ENCODE measurements around the gene PGR.

PGR gene

DNA sequence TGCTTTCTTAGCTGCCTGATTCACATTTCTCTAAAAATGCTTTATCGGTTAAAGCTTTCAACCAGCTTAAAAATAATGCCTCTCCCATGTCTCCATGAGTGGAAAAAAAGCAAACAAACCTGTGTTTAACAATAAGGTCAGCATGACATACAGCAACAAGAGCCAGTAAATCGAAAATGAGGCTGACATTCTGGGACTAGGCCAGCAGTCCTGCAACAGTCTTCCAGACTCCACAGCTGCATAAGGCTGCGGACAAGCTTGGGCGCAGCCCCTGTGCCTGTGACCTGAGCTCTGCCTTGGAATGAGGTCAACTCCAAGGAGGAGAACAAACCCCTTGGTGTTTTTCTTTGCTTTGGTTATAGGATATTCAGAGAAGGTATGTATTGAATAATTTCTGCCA, 95.5 kb downstream of the PGR start:
- TF ChIP-seq, protein P1, sequence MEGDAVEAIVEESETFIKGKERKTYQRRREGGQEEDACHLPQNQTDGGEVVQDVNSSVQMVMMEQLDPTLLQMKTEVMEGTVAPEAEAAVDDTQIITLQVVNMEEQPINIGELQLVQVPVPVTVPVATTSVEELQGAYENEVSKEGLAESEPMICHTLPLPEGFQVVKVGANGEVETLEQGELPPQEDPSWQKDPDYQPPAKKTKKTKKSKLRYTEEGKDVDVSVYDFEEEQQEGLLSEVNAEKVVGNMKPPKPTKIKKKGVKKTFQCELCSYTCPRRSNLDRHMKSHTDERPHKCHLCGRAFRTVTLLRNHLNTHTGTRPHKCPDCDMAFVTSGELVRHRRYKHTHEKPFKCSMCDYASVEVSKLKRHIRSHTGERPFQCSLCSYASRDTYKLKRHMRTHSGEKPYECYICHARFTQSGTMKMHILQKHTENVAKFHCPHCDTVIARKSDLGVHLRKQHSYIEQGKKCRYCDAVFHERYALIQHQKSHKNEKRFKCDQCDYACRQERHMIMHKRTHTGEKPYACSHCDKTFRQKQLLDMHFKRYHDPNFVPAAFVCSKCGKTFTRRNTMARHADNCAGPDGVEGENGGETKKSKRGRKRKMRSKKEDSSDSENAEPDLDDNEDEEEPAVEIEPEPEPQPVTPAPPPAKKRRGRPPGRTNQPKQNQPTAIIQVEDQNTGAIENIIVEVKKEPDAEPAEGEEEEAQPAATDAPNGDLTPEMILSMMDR (IDR thresholded peaks at IDR 0.05; ENCODE audit: insufficient read depth, low read depth, low read length, missing control alignments) = no peak

DNA sequence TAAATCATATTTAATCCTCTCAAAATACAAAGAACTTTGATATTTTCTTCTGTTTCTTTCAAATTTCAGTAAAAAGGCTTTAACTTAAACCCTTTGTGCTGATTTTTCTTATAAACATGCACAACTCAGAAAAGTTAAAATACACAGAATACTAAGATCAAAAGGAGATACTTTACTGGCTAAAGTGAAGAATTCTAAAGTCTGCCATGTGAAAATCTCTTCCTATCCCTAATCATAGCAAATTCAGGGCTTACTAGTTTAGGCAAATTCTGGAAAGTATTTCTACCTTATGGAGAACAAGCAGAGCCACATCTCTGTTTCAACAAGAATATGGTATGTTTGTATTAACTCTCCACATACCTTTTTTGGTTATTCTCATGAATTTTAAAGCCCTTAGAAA, 96.6 kb downstream of the PGR start:
- TF ChIP-seq, protein P1 (IDR thresholded peaks at IDR 0.05; ENCODE audit: insufficient read depth, low read depth, low read length, missing control alignments) = no peak

More for the DNA sequence above, 95.5 kb downstream of the PGR start:
- no peak for DNase-seq (ENCODE audit: low read depth)
- no peak overlapping the region for H3K4me3 ChIP-seq (ENCODE audit: low read depth, low read length)

DNA sequence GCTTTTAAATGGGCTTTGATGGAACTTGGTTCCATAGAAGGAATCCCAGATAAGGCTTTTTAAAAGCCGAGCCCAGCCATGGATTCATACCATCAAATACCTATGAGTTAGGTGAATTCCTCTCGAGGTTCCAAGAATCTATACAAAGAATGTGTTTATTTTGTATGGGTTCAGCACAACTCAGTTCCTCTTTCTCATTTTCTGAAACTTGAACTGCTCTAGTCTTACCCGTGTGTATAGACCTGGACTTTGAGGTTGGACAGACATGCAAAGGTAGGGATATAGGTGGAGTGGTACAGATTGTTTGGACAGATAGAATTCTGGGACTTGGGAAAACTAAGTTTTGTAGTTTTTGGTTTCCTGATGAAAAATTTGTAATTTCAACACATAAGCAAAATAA, 97.9 kb downstream of the PGR start:
- TF ChIP-seq, protein P1 (IDR thresholded peaks at IDR 0.05; ENCODE audit: insufficient read depth, low read depth, low read length, missing control alignments) = no peak
- DNase-seq (ENCODE audit: low read depth) = no peak
- no peak overlapping the region for H3K4me3 ChIP-seq (ENCODE audit: low read depth, low read length)

More for the DNA sequence above, 96.6 kb downstream of the PGR start:
- no peak overlapping the region for H3K4me3 ChIP-seq (ENCODE audit: low read depth, low read length)
- DNase-seq (ENCODE audit: low read depth) = no peak

DNA sequence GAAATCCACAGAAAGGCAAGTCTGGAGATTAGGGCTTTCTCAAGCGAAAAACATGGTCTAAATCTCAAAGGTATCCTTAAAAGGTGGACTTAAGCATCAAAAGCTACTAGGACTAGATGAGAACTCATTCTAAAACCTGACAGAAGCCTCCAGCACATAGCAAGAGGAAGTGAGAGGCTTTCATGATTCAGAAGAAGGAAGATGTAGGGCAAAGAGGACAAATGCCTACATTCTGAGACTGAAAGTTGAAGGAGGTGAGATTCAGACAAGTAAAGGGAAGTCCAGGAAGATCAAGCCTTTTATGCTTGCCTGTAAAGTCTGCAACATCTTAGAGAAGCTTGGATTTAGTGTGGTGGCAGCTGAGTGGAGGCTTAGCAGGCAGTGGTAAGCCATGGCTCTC, 98.9 kb downstream of the PGR start:
- no peak overlapping the region for H3K4me3 ChIP-seq (ENCODE audit: low read depth, low read length)
- DNase-seq (ENCODE audit: low read depth) = no peak
- TF ChIP-seq, protein P1 (IDR thresholded peaks at IDR 0.05; ENCODE audit: insufficient read depth, low read depth, low read length, missing control alignments) = no peak

DNA sequence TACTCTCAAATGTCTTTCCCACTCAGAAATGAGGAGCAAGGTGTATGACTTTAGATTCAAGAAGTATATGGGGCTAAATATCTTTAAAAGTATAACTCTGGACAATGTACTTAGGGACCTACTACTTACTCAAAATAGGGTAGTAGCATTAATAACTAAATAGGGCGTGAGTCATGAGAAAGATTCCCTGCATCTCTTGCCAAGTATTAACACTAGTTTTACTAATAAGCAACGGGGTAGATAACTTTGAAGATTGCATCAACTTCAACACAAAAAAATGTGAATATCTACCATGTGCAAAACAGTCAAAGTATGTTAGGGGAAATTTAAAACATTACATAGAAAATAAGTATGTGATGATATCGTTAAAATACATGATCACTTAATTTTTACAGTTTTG, 99.6 kb downstream of the PGR start:
- TF ChIP-seq, protein P1 (IDR thresholded peaks at IDR 0.05; ENCODE audit: insufficient read depth, low read depth, low read length, missing control alignments) = no peak
- H3K4me3 ChIP-seq (ENCODE audit: low read depth, low read length) = no peak overlapping the region
- DNase-seq (ENCODE audit: low read depth) = no peak

DNA sequence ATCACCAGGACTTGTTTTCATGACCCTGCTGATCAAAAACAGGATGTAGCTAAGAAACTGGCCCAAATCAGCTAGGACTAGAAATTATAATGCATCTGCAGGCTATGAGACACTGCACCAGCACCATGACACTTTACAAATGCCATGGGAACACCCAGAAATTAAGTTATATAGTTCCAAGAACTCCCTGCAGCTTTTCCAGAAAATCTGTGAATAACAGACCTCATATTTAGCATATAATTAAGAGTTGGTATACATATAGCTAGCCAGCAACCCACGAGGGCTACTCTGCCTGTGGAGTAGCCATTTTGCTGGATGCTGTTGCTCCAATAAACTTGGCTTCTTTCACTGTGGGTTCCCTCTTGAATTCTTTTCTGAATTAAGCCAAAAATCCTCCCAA, 101.0 kb downstream of the PGR start:
- no peak for DNase-seq (ENCODE audit: low read depth)
- H3K4me3 ChIP-seq (ENCODE audit: low read depth, low read length) = no peak overlapping the region
- TF ChIP-seq, protein P1 (IDR thresholded peaks at IDR 0.05; ENCODE audit: insufficient read depth, low read depth, low read length, missing control alignments) = no peak

DNA sequence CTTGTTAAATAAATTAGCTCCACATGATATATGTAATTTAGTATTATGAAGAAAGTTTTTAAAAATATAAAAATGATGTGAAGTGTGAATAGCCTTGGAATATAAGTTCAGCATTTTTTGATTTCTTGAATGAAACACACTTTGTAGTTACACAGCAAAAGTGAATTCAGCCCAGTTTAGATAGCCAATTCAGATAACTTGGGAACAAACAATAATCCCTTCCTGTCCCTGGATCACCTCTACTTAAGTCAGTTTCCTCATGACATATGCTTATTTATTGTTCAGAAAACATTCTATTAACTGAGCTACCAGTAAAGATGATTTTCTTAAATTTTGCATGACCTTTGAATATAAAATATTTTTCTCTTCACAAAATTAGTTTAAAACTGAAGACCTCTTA, 107.4 kb downstream of the PGR start:
- H3K4me3 ChIP-seq (ENCODE audit: low read depth, low read length) = no peak overlapping the region
- TF ChIP-seq, protein P1 (IDR thresholded peaks at IDR 0.05; ENCODE audit: insufficient read depth, low read depth, low read length, missing control alignments) = no peak

More for the DNA sequence above, 107.4 kb downstream of the PGR start:
- DNase-seq (ENCODE audit: low read depth) = no peak

All from GM12865 (cell line).